ENCODE data around the gene PARP1.

PARP1 gene

GRCh38 chr1:226325178-226325577, 82.7 kb downstream of the PARP1 start:
- Histone ChIP-seq H3K23ac (ENCODE audit: low read length) (no peak overlapping the region), H2BK5ac (ENCODE audit: low read length) (no peak overlapping the region), H2BK120ac (ENCODE audit: low read depth, low read length) (no peak overlapping the region), H2AK5ac (ENCODE audit: low read length) (no peak overlapping the region), H3K18ac (ENCODE audit: low read length) (no peak overlapping the region), H3K36me3 (ENCODE audit: control insufficient read depth, insufficient read depth, low read length) (no peaks in the 10 kb centered on the region), H4K8ac (ENCODE audit: low read depth, low read length) (no peak overlapping the region), H3K27me3 (ENCODE audit: insufficient read depth, low read length, poor library complexity) (no peaks in the 10 kb centered on the region), H3K4ac (ENCODE audit: low read depth, low read length) (no peak overlapping the region), H4K5ac (ENCODE audit: low read length) (no peak overlapping the region), H3K4me1 (ENCODE audit: control insufficient read depth, low read depth, low read length) (no peaks in the 10 kb centered on the region), H3K79me1 (ENCODE audit: low read length) (no peaks in the 10 kb centered on the region), H2BK15ac (replicated peaks; ENCODE audit: low read depth) (no peak overlapping the region), H3K79me2 (ENCODE audit: control insufficient read depth, insufficient read depth, low read length) (no peaks in the 10 kb centered on the region), H3K56ac (ENCODE audit: low read length) (no peak overlapping the region), H3K4me2 (ENCODE audit: low read length) (no peak overlapping the region), H3K27ac (ENCODE audit: low read depth, low read length) (no peak overlapping the region), H3K9ac (ENCODE audit: low read length) (no peak overlapping the region), H3K4me3 (ENCODE audit: low read length) (no peak overlapping the region)
- no CpG with 5 or more reads among the region's 1 CpG for WGBS (ENCODE audit: extremely low coverage, insufficient coverage, low lambda C conversion rate)
- no peak for DNase-seq

- Histone ChIP-seq H3K79me1 (ENCODE audit: low read length) (no peaks in the 10 kb centered on the region), H3K23ac (ENCODE audit: low read length) (no peak overlapping the region), H2AK5ac (ENCODE audit: low read length) (no peak overlapping the region), H3K9ac (ENCODE audit: low read length) (no peak overlapping the region), H3K56ac (ENCODE audit: low read length) (no peak overlapping the region), H3K27ac (ENCODE audit: low read depth, low read length) (no peak overlapping the region), H3K4ac (ENCODE audit: low read depth, low read length) (no peak overlapping the region), H3K79me2 (ENCODE audit: control insufficient read depth, insufficient read depth, low read length) (no peaks in the 10 kb centered on the region), H4K5ac (ENCODE audit: low read length) (no peak overlapping the region), H3K36me3 (ENCODE audit: control insufficient read depth, insufficient read depth, low read length) (no peaks in the 10 kb centered on the region), H2BK15ac (replicated peaks; ENCODE audit: low read depth) (no peak overlapping the region), H3K4me2 (ENCODE audit: low read length) (no peak overlapping the region), H3K4me1 (ENCODE audit: control insufficient read depth, low read depth, low read length) (no peaks in the 10 kb centered on the region), H3K4me3 (ENCODE audit: low read length) (no peak overlapping the region), H3K27me3 (ENCODE audit: insufficient read depth, low read length, poor library complexity) (no peaks in the 10 kb centered on the region), H4K8ac (ENCODE audit: low read depth, low read length) (no peak overlapping the region), H2BK120ac (ENCODE audit: low read depth, low read length) (no peak overlapping the region), H2BK5ac (ENCODE audit: low read length) (no peak overlapping the region), H3K18ac (ENCODE audit: low read length) (no peak overlapping the region)
- DNase-seq = no peak
Measured at GRCh38 chr1:226324479-226324878, 83.4 kb downstream of the PARP1 start.

- Histone ChIP-seq H4K8ac (ENCODE audit: low read depth, low read length) (no peak overlapping the region), H2BK15ac (replicated peaks; ENCODE audit: low read depth) (no peak overlapping the region), H3K27ac (ENCODE audit: low read depth, low read length) (no peak overlapping the region), H3K4me2 (ENCODE audit: low read length) (no peak overlapping the region), H3K4me1 (ENCODE audit: control insufficient read depth, low read depth, low read length) (no peaks in the 10 kb centered on the region), H3K27me3 (ENCODE audit: insufficient read depth, low read length, poor library complexity) (no peaks in the 10 kb centered on the region), H3K36me3 (ENCODE audit: control insufficient read depth, insufficient read depth, low read length) (no peaks in the 10 kb centered on the region), H3K79me1 (ENCODE audit: low read length) (no peaks in the 10 kb centered on the region), H3K9ac (ENCODE audit: low read length) (no peak overlapping the region), H3K56ac (ENCODE audit: low read length) (no peak overlapping the region), H3K4me3 (ENCODE audit: low read length) (no peak overlapping the region), H4K5ac (ENCODE audit: low read length) (no peak overlapping the region), H3K4ac (ENCODE audit: low read depth, low read length) (no peak overlapping the region), H2BK5ac (ENCODE audit: low read length) (no peak overlapping the region), H3K18ac (ENCODE audit: low read length) (no peak overlapping the region), H3K23ac (ENCODE audit: low read length) (no peak overlapping the region), H2AK5ac (ENCODE audit: low read length) (no peak overlapping the region), H2BK120ac (ENCODE audit: low read depth, low read length) (no peak overlapping the region), H3K79me2 (ENCODE audit: control insufficient read depth, insufficient read depth, low read length) (no peaks in the 10 kb centered on the region)
- whole genome bisulfite sequencing (ENCODE audit: extremely low coverage, insufficient coverage, low lambda C conversion rate) = no CpG with 5 or more reads among the region's 3 CpGs
- DNase-seq = no peak
Measured at GRCh38 chr1:226322986-226323385, 84.9 kb downstream of the PARP1 start.

GRCh38 chr1:226320930-226321329, 87.0 kb downstream of the PARP1 start:
- no CpG with 5 or more reads among the region's 10 CpGs for WGBS (ENCODE audit: extremely low coverage, insufficient coverage, low lambda C conversion rate)
- Histone ChIP-seq H3K4ac (ENCODE audit: low read depth, low read length) (no peak overlapping the region), H3K18ac (ENCODE audit: low read length) (no peak overlapping the region), H3K4me3 (ENCODE audit: low read length) (no peak overlapping the region), H3K4me1 (ENCODE audit: control insufficient read depth, low read depth, low read length) (no peaks in the 10 kb centered on the region), H3K79me2 (ENCODE audit: control insufficient read depth, insufficient read depth, low read length) (no peaks in the 10 kb centered on the region), H2AK5ac (ENCODE audit: low read length) (no peak overlapping the region), H3K79me1 (ENCODE audit: low read length) (no peaks in the 10 kb centered on the region), H4K5ac (ENCODE audit: low read length) (no peak overlapping the region), H2BK5ac (ENCODE audit: low read length) (no peak overlapping the region), H2BK15ac (replicated peaks; ENCODE audit: low read depth) (no peak overlapping the region), H3K56ac (ENCODE audit: low read length) (no peak overlapping the region), H3K23ac (ENCODE audit: low read length) (no peak overlapping the region), H3K27me3 (ENCODE audit: insufficient read depth, low read length, poor library complexity) (no peaks in the 10 kb centered on the region), H3K36me3 (ENCODE audit: control insufficient read depth, insufficient read depth, low read length) (no peaks in the 10 kb centered on the region), H3K27ac (ENCODE audit: low read depth, low read length) (no peak overlapping the region), H3K9ac (ENCODE audit: low read length) (no peak overlapping the region), H2BK120ac (ENCODE audit: low read depth, low read length) (no peak overlapping the region), H3K4me2 (ENCODE audit: low read length) (no peak overlapping the region), H4K8ac (ENCODE audit: low read depth, low read length) (no peak overlapping the region)
- no peak for DNase-seq

- Histone ChIP-seq H3K27me3 (ENCODE audit: insufficient read depth, low read length, poor library complexity) (no peaks in the 10 kb centered on the region), H3K56ac (ENCODE audit: low read length) (no peak overlapping the region), H3K36me3 (ENCODE audit: control insufficient read depth, insufficient read depth, low read length) (no peaks in the 10 kb centered on the region), H2BK120ac (ENCODE audit: low read depth, low read length) (no peak overlapping the region), H3K9ac (ENCODE audit: low read length) (no peak overlapping the region), H3K4me3 (ENCODE audit: low read length) (no peak overlapping the region), H3K79me2 (ENCODE audit: control insufficient read depth, insufficient read depth, low read length) (no peaks in the 10 kb centered on the region), H3K4me2 (ENCODE audit: low read length) (no peak overlapping the region), H4K5ac (ENCODE audit: low read length) (no peak overlapping the region), H4K8ac (ENCODE audit: low read depth, low read length) (no peak overlapping the region), H3K4me1 (ENCODE audit: control insufficient read depth, low read depth, low read length) (no peaks in the 10 kb centered on the region), H3K79me1 (ENCODE audit: low read length) (no peaks in the 10 kb centered on the region), H3K23ac (ENCODE audit: low read length) (no peak overlapping the region), H2BK15ac (replicated peaks; ENCODE audit: low read depth) (no peak overlapping the region), H2BK5ac (ENCODE audit: low read length) (no peak overlapping the region), H2AK5ac (ENCODE audit: low read length) (no peak overlapping the region), H3K4ac (ENCODE audit: low read depth, low read length) (no peak overlapping the region), H3K18ac (ENCODE audit: low read length) (no peak overlapping the region), H3K27ac (ENCODE audit: low read depth, low read length) (no peak overlapping the region)
- DNase-seq = no peak
- no CpG with 5 or more reads among the region's 5 CpGs for WGBS (ENCODE audit: extremely low coverage, insufficient coverage, low lambda C conversion rate)
Measured at GRCh38 chr1:226318471-226318870, 89.4 kb downstream of the PARP1 start.

- H2BK5ac ChIP-seq (ENCODE audit: low read length) = no peak overlapping the region
- H3K4me2 ChIP-seq (ENCODE audit: low read length) = no peak overlapping the region
- H2AK5ac ChIP-seq (ENCODE audit: low read length) = no peak overlapping the region
- DNase-seq = peak; percentile 43
- H4K5ac ChIP-seq (ENCODE audit: low read length) = no peak overlapping the region
- no peak overlapping the region for H3K56ac ChIP-seq (ENCODE audit: low read length)
- no peak overlapping the region for H3K4me3 ChIP-seq (ENCODE audit: low read length)
- H4K8ac ChIP-seq (ENCODE audit: low read depth, low read length) = no peak overlapping the region
- no peak overlapping the region for H2BK15ac ChIP-seq (replicated peaks; ENCODE audit: low read depth)
- no peaks in the 10 kb centered on the region for H3K27me3 ChIP-seq (ENCODE audit: insufficient read depth, low read length, poor library complexity)
- peaks cover 2% of the 10 kb centered on the region for H3K4me1 ChIP-seq (ENCODE audit: control insufficient read depth, low read depth, low read length)
- no peak overlapping the region for H3K4ac ChIP-seq (ENCODE audit: low read depth, low read length)
- no peak overlapping the region for H3K23ac ChIP-seq (ENCODE audit: low read length)
- H3K79me2 ChIP-seq (ENCODE audit: control insufficient read depth, insufficient read depth, low read length) = no peaks in the 10 kb centered on the region
- no peak overlapping the region for H3K9ac ChIP-seq (ENCODE audit: low read length)
- no peaks in the 10 kb centered on the region for H3K79me1 ChIP-seq (ENCODE audit: low read length)
- no peaks in the 10 kb centered on the region for H3K36me3 ChIP-seq (ENCODE audit: control insufficient read depth, insufficient read depth, low read length)
- no peak overlapping the region for H3K18ac ChIP-seq (ENCODE audit: low read length)
- H2BK120ac ChIP-seq (ENCODE audit: low read depth, low read length) = no peak overlapping the region
- H3K27ac ChIP-seq (ENCODE audit: low read depth, low read length) = no peak overlapping the region
Measured at GRCh38 chr1:226314055-226314454, 93.8 kb downstream of the PARP1 start.

All from mesendoderm (in vitro differentiated cells).